ENCODE results near the gene PIGV.

DNA sequence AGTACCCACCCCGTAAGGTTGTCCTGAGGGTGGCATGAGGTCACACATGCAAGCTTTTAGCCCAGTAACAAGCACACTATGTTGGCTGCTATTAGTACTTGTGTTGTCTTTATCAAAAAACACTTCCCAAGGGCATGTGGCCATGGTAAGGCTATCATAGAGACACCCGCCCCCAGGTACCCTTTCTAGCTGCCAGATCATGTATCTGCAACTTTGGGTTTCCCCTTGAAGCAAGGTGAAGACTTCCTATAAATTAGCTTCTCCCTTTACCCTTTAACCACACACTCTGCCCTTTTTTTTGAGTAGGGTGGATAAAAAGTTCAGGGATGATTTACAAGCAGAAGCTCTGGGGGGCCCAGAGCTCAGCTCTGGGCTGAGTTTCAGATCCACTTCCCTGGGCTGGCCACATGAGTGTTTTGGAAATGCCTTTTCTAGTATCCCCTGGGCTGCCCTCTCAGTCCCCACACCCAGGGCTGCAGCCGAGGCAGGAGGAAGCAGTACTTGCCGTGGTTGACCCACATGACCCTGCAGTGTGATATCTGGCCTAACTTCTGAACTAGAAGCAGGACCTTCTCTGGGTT is 40.8 kb downstream of the PIGV start:
- TF ChIP-seq, protein P1, sequence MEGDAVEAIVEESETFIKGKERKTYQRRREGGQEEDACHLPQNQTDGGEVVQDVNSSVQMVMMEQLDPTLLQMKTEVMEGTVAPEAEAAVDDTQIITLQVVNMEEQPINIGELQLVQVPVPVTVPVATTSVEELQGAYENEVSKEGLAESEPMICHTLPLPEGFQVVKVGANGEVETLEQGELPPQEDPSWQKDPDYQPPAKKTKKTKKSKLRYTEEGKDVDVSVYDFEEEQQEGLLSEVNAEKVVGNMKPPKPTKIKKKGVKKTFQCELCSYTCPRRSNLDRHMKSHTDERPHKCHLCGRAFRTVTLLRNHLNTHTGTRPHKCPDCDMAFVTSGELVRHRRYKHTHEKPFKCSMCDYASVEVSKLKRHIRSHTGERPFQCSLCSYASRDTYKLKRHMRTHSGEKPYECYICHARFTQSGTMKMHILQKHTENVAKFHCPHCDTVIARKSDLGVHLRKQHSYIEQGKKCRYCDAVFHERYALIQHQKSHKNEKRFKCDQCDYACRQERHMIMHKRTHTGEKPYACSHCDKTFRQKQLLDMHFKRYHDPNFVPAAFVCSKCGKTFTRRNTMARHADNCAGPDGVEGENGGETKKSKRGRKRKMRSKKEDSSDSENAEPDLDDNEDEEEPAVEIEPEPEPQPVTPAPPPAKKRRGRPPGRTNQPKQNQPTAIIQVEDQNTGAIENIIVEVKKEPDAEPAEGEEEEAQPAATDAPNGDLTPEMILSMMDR (IDR thresholded peaks at IDR 0.05; ENCODE audit: low read length), result no peak
- no peak for TF ChIP-seq EZH2phosphoT487 (IDR thresholded peaks at IDR 0.05; ENCODE audit: low read length)

All from MM.1S (cell line).